HepG2 (cell line): ENCODE results near the gene ZNF700.

Experiments
- EP300 ChIP-seq, 3 experiments: sonication (generic) in 1 of 3; formaldehyde crosslinking in 1 of 3; IDR thresholded peaks; 2 replicates each; pipeline versions ENCODE4 v1.5.1 to v1.6.1; 2011 to 2020; ENCODE audit warnings: low read depth in 2 of 3, low read length in 2 of 3, borderline replicate concordance in 1 of 3, improper control_type of control experiment in 1 of 3, mild to moderate bottlenecking in 1 of 3, missing genetic modification reagents in 1 of 3, moderate library complexity in 1 of 3
- HNRNPK ChIP-seq: fragments of 200-400 bp; formaldehyde crosslinking; IDR thresholded peaks from 2 replicates; pipeline ENCODE4 v1.6.1; 2018; ENCODE audit warnings: low read length, low read depth, moderate library complexity, mild to moderate bottlenecking; ENCODE audit not compliant: poor library complexity, severe bottlenecking
- MAFK ChIP-seq, 2 experiments: IDR thresholded peaks in 1 of 2; conservative IDR thresholded peaks in 1 of 2; 2 replicates each; pipeline ENCODE4 v1.6.1; 2011; ENCODE audit warnings: improper control_type of control experiment in 2 of 2, low read length in 2 of 2
- MTA3 ChIP-seq: sonication (generic); formaldehyde crosslinking; IDR thresholded peaks from 2 replicates; pipeline ENCODE4 v1.4.0; 2020; ENCODE audit warnings: missing genetic modification reagents
- POLR2AphosphoS5 ChIP-seq: IDR thresholded peaks from 2 replicates; pipeline ENCODE4 v1.6.1; 2012; ENCODE audit warnings: low read depth, low read length
- SP1 ChIP-seq, 2 experiments: fragments of 450-650 bp in 1 of 2; sonication (generic) in 1 of 2; formaldehyde crosslinking in 1 of 2; IDR thresholded peaks; 2 replicates each; pipeline versions ENCODE4 v1.4.0 to v1.6.1; 2016 to 2020; ENCODE audit warnings: missing genetic modification reagents in 1 of 2
- TCF7 ChIP-seq: sonication (generic); IDR thresholded peaks from 2 replicates; pipeline ENCODE4 v1.6.1; 2016; ENCODE audit warnings: antibody characterized with exemption, low read depth
- U2AF1 ChIP-seq: fragments of 200-400 bp; formaldehyde crosslinking; optimal IDR thresholded peaks from 2 replicates; pipeline ENCODE3; 2017; ENCODE audit warnings: mild to moderate bottlenecking, low read depth, low read length
- ZC3H4 ChIP-seq: sonication (generic); formaldehyde crosslinking; IDR thresholded peaks from 2 replicates; pipeline ENCODE4 v1.4.0; 2020; ENCODE audit warnings: missing genetic modification reagents, borderline replicate concordance
- ZFP36 ChIP-seq: fragments of 150-350 bp; IDR thresholded peaks from 2 replicates; pipeline ENCODE4 v1.6.1; 2018; ENCODE audit warnings: borderline replicate concordance, low read length, low read depth; ENCODE audit not compliant: partially characterized antibody
- ZKSCAN8 ChIP-seq: IDR thresholded peaks from 2 replicates; pipeline ENCODE4 v1.6.1; 2016; ENCODE audit warnings: borderline replicate concordance, missing genetic modification reagents, missing compliant biosample characterization

- TF ChIP-seq TCF7 (no peak), ZC3H4 (CRISPR knock-in tag) (no peak), U2AF1 (no peak), MAFK (conservative IDR thresholded peaks at IDR 0.05 in 1 of 2, IDR thresholded peaks at IDR 0.05 in 1 of 2; ENCODE audit: low read length in 2 of 2) (no peak), ZKSCAN8 (CRISPR knock-in tag) (no peak), HNRNPK (no peak), ZFP36 (no peak), MTA3 (no peak), POLR2AphosphoS5 (no peak), EP300 (IDR thresholded peaks at IDR 0.05; ENCODE audit: low read depth in 2 of 2, low read length in 2 of 2) (no peak), EP300 (CRISPR knock-in tag; IDR thresholded peaks at IDR 0.05; ENCODE audit: borderline replicate concordance) (no peak), SP1 (IDR thresholded peaks at IDR 0.05) (no peak), SP1 (CRISPR knock-in tag; IDR thresholded peaks at IDR 0.05) (no peak)
Observed at GRCh38 chr19:11921852-11922495, 2.9 kb upstream of the ZNF700 start.
